IPS-NIHi11 (cell line): Measurements from ENCODE around the gene C1orf174.
"Not testable (repeated sequence)": the region's sequence is repeated elsewhere in the genome, so short reads cannot be mapped to it uniquely, and the experiment has no call there.

Experiments used
- DNase-seq: peaks from one replicate; pipeline ENCODE4 v3.0.0; 2012; ENCODE audit warnings: mixed read lengths, low spot score

Gene C1orf174

GRCh38 chr1:3925762-3926161, 25.7 kb upstream of the C1orf174 start:
- no peak for DNase-seq

GRCh38 chr1:3925256-3925655, 25.2 kb upstream of the C1orf174 start:
- no peak for DNase-seq

- DNase-seq, result no peak
These were observed 24.8 kb upstream of the C1orf174 start for GRCh38 chr1:3924825-3925220.

- DNase-seq, result no peak
These were observed 24.2 kb upstream of the C1orf174 start for GRCh38 chr1:3924186-3924824.

- DNase-seq, result no peak
These were observed 23.5 kb upstream of the C1orf174 start for GRCh38 chr1:3923378-3924185.

- DNase-seq, result no peak
These were observed 22.8 kb upstream of the C1orf174 start for GRCh38 chr1:3922851-3923250.

- no peak for DNase-seq
These were observed 22.2 kb upstream of the C1orf174 start for GRCh38 chr1:3922201-3922725.

- DNase-seq, result no peak
These were observed 21.7 kb upstream of the C1orf174 start for GRCh38 chr1:3921765-3922164.

GRCh38 chr1:3919706-3920105, 19.6 kb upstream of the C1orf174 start:
- no peak for DNase-seq

GRCh38 chr1:3918966-3919611, 19.0 kb upstream of the C1orf174 start:
- no peak for DNase-seq

GRCh38 chr1:3918359-3918758, 18.3 kb upstream of the C1orf174 start:
- not testable (repeated sequence) for DNase-seq

GRCh38 chr1:3917761-3918160, 17.7 kb upstream of the C1orf174 start:
- no peak for DNase-seq

GRCh38 chr1:3915551-3916121, 15.6 kb upstream of the C1orf174 start:
- DNase-seq, result no peak

- DNase-seq, result no peak
These were observed 14.8 kb upstream of the C1orf174 start for GRCh38 chr1:3914911-3915310.

- DNase-seq, result no peak
These were observed 14.3 kb upstream of the C1orf174 start for GRCh38 chr1:3914331-3914851.

- peak; percentile 58 for DNase-seq
These were observed 13.0 kb upstream of the C1orf174 start for GRCh38 chr1:3912809-3913685.

- no peak for DNase-seq
These were observed 12.1 kb upstream of the C1orf174 start for GRCh38 chr1:3911981-3912808.

GRCh38 chr1:3910857-3911845, 11.1 kb upstream of the C1orf174 start:
- DNase-seq, result peak; percentile 94
